ENCODE measurements around the gene FBXL5.

FBXL5 gene, protein sequence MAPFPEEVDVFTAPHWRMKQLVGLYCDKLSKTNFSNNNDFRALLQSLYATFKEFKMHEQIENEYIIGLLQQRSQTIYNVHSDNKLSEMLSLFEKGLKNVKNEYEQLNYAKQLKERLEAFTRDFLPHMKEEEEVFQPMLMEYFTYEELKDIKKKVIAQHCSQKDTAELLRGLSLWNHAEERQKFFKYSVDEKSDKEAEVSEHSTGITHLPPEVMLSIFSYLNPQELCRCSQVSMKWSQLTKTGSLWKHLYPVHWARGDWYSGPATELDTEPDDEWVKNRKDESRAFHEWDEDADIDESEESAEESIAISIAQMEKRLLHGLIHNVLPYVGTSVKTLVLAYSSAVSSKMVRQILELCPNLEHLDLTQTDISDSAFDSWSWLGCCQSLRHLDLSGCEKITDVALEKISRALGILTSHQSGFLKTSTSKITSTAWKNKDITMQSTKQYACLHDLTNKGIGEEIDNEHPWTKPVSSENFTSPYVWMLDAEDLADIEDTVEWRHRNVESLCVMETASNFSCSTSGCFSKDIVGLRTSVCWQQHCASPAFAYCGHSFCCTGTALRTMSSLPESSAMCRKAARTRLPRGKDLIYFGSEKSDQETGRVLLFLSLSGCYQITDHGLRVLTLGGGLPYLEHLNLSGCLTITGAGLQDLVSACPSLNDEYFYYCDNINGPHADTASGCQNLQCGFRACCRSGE

DNA sequence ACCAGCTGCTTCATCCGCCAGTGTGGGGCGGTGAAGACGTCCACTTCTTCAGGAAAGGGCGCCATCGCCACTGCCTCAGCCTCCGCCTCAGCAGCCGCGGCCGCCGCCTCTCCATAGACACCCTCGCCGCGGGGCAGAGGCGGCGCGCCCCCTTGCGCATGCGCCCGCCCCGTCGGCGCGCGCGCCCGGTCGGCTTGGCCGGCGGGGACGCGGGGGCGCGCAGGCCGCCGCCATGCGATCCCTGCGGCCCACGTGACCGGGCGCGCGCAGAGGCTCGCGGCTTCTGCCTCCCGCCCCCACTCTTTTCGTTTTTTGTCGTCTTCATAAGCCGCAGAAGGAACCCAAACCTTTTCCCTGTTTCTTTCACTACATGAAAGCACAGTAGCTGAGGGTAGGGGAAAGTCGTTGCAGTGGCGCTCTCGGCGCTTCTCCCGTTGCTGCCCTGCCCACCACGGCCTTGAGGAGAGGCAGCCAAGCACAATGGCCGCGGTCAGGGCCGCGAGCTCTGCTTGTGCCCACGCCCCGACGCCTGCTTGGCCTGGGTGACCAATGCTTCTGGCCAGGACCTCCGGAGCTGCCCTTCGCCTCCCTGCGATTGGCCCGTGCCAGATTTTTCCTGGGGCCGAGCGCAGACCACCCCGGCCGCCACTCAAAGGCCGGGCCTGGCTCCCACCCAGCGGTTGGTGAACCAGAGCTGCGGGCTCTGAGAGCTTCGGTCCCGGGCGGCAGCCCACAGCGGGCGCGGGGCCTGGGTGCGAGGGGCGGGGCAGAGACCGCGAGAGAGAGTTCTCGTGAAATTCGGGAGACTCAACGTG, at the start of gene FBXL5:
TSS of gene FBXL5 (minus strand) at position 135 of the 815 bp plus-strand sequence. CDS start at position 65, 70 bp downstream.
- H3K36me3 ChIP-seq (ENCODE audit: control insufficient read depth in 5 of 5, insufficient read depth in 5 of 5, low read length in 5 of 5) = no peaks in the 10 kb centered on the region
- no peaks in the 10 kb centered on the region for H3K27me3 ChIP-seq (ENCODE audit: control insufficient read depth in 5 of 5, insufficient read depth in 4 of 5, low read length in 5 of 5)
- H3K4me1 ChIP-seq (ENCODE audit: control insufficient read depth in 5 of 5, insufficient read depth in 5 of 5, low read length in 5 of 5) = peaks cover 5 to 75% (median 59%) of the 10 kb centered on the region in 5 donors
- H3K9ac ChIP-seq (ENCODE audit: low read length in 5 of 5) = peak within 1 kb of the TSS; percentile 87 to 98 (median 96)
- H3K9me3 ChIP-seq (ENCODE audit: control insufficient read depth in 5 of 5, low read length in 5 of 5) = no peaks in the 10 kb centered on the region
- H3K27ac ChIP-seq (ENCODE audit: low read depth, low read length) = peak within 1 kb of the TSS; percentile 99
- H3K4me3 ChIP-seq (ENCODE audit: low read depth in 1 of 5, low read length in 5 of 5) = peak within 1 kb of the TSS; percentile 74 to 94 (median 86)

- H3K27ac ChIP-seq (ENCODE audit: low read depth, low read length) = no peak overlapping the region
- no peaks in the 10 kb centered on the region for H3K9me3 ChIP-seq (ENCODE audit: control insufficient read depth in 5 of 5, low read length in 5 of 5)
- H3K27me3 ChIP-seq (ENCODE audit: control insufficient read depth in 5 of 5, insufficient read depth in 4 of 5, low read length in 5 of 5) = no peaks in the 10 kb centered on the region
- H3K4me1 ChIP-seq (ENCODE audit: control insufficient read depth in 5 of 5, insufficient read depth in 5 of 5, low read length in 5 of 5) = peaks cover 0 to 34% (median 21%) of the 10 kb centered on the region in 5 donors
- H3K36me3 ChIP-seq (ENCODE audit: control insufficient read depth in 5 of 5, insufficient read depth in 5 of 5, low read length in 5 of 5) = no peaks in the 10 kb centered on the region
- H3K9ac ChIP-seq (ENCODE audit: low read length in 5 of 5) = no peak overlapping the region
- H3K4me3 ChIP-seq (ENCODE audit: low read depth in 1 of 5, low read length in 5 of 5) = no peak overlapping the region
Observed at GRCh38 chr4:15704129-15704528, 49.0 kb upstream of the FBXL5 start.

GRCh38 chr4:15703439-15703838, 48.3 kb upstream of the FBXL5 start:
- no peaks in the 10 kb centered on the region for H3K36me3 ChIP-seq (ENCODE audit: control insufficient read depth in 5 of 5, insufficient read depth in 5 of 5, low read length in 5 of 5)
- no peak overlapping the region for H3K27ac ChIP-seq (ENCODE audit: low read depth, low read length)
- H3K27me3 ChIP-seq (ENCODE audit: control insufficient read depth in 5 of 5, insufficient read depth in 4 of 5, low read length in 5 of 5) = no peaks in the 10 kb centered on the region
- H3K4me3 ChIP-seq (ENCODE audit: low read depth in 1 of 5, low read length in 5 of 5) = peak overlapping the region; percentile 22 to 74 (median 70)
- H3K4me1 ChIP-seq (ENCODE audit: control insufficient read depth in 5 of 5, insufficient read depth in 5 of 5, low read length in 5 of 5) = peaks cover 0 to 34% (median 21%) of the 10 kb centered on the region in 5 donors
- no peaks in the 10 kb centered on the region for H3K9me3 ChIP-seq (ENCODE audit: control insufficient read depth in 5 of 5, low read length in 5 of 5)
- H3K9ac ChIP-seq (ENCODE audit: low read length in 5 of 5) = peak overlapping the region in 2 of 5 donors; percentile 37 to 69

DNA sequence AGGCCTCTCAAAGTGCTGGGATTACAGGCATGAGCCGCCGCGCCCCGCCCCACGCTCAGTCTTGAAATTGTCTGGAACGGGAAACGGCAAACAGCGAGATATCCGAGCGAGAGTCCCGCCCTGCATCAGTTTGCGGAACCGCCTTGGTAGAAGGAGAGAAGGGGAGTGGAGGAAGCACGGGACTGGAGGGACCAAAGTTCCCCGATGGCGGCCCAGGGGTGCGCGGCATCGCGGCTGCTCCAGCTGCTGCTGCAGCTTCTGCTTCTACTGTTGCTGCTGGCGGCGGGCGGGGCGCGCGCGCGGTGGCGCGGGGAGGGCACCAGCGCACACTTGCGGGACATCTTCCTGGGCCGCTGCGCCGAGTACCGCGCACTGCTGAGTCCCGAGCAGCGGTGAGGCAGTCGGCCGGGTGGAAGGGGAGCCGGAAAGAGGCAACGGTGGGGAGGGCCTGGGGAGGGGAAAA, 47.8 kb upstream of the FBXL5 start, which contains the start of gene BST1:
TSS of gene BST1 (plus strand) at position 125 of the 463 bp plus-strand sequence. CDS start at position 205, 80 bp downstream.
- Histone ChIP-seq H3K9ac (ENCODE audit: low read length in 5 of 5) (peak within 1 kb of the TSS in 4 of 5 donors; percentile 21 to 69 (median 46)), H3K27ac (ENCODE audit: low read depth, low read length) (no peak within 1 kb of the TSS), H3K9me3 (ENCODE audit: control insufficient read depth in 5 of 5, low read length in 5 of 5) (no peaks in the 10 kb centered on the region), H3K4me1 (ENCODE audit: control insufficient read depth in 5 of 5, insufficient read depth in 5 of 5, low read length in 5 of 5) (peaks cover 0 to 34% (median 21%) of the 10 kb centered on the region in 5 donors), H3K4me3 (ENCODE audit: low read depth in 1 of 5, low read length in 5 of 5) (peak within 1 kb of the TSS; percentile 70 to 74 (median 71)), H3K27me3 (ENCODE audit: control insufficient read depth in 5 of 5, insufficient read depth in 4 of 5, low read length in 5 of 5) (no peaks in the 10 kb centered on the region), H3K36me3 (ENCODE audit: control insufficient read depth in 5 of 5, insufficient read depth in 5 of 5, low read length in 5 of 5) (no peaks in the 10 kb centered on the region)

- Histone ChIP-seq H3K27ac (ENCODE audit: low read depth, low read length) (no peak overlapping the region), H3K27me3 (ENCODE audit: control insufficient read depth in 5 of 5, insufficient read depth in 4 of 5, low read length in 5 of 5) (no peaks in the 10 kb centered on the region), H3K36me3 (ENCODE audit: control insufficient read depth in 5 of 5, insufficient read depth in 5 of 5, low read length in 5 of 5) (no peaks in the 10 kb centered on the region), H3K9me3 (ENCODE audit: control insufficient read depth in 5 of 5, low read length in 5 of 5) (no peaks in the 10 kb centered on the region), H3K4me3 (ENCODE audit: low read depth in 1 of 5, low read length in 5 of 5) (no peak overlapping the region), H3K9ac (ENCODE audit: low read length in 5 of 5) (no peak overlapping the region), H3K4me1 (ENCODE audit: control insufficient read depth in 5 of 5, insufficient read depth in 5 of 5, low read length in 5 of 5) (peaks cover 0 to 4% (median 4%) of the 10 kb centered on the region in 5 donors)
Observed at GRCh38 chr4:15696866-15697265, 41.7 kb upstream of the FBXL5 start.

DNA sequence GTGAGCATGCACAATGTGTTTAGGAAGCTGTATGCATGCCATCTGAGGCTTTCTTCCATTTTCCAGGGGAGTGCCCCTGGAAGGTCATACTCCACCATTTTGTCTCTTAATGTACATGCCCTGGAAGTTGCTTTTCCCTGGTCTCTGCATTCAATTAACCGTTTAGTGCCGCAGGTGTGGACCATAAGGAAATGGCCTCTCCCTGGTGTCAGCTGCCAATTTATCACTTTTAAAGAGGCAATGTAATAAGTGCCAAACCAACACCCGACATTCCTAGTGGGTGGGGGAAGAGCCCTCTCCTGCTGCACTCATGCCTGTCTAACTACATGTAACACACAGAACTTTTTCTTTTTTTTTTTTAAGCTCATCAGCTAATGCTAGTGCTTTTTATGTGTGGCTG, 40.6 kb upstream of the FBXL5 start:
- Histone ChIP-seq H3K27ac (ENCODE audit: low read depth, low read length) (no peak overlapping the region), H3K9ac (ENCODE audit: low read length in 5 of 5) (no peak overlapping the region), H3K27me3 (ENCODE audit: control insufficient read depth in 5 of 5, insufficient read depth in 4 of 5, low read length in 5 of 5) (no peaks in the 10 kb centered on the region), H3K4me3 (ENCODE audit: low read depth in 1 of 5, low read length in 5 of 5) (no peak overlapping the region), H3K9me3 (ENCODE audit: control insufficient read depth in 5 of 5, low read length in 5 of 5) (no peaks in the 10 kb centered on the region), H3K36me3 (ENCODE audit: control insufficient read depth in 5 of 5, insufficient read depth in 5 of 5, low read length in 5 of 5) (no peaks in the 10 kb centered on the region), H3K4me1 (ENCODE audit: control insufficient read depth in 5 of 5, insufficient read depth in 5 of 5, low read length in 5 of 5) (peaks cover 0 to 16% (median 12%) of the 10 kb centered on the region in 5 donors)

- Histone ChIP-seq H3K27me3 (ENCODE audit: control insufficient read depth in 5 of 5, insufficient read depth in 4 of 5, low read length in 5 of 5) (no peaks in the 10 kb centered on the region), H3K4me3 (ENCODE audit: low read depth in 1 of 5, low read length in 5 of 5) (no peak overlapping the region)
Observed at GRCh38 chr4:15695240-15695699, 40.1 kb upstream of the FBXL5 start.

GRCh38 chr4:15694431-15694830, 39.3 kb upstream of the FBXL5 start:
- Histone ChIP-seq H3K4me1 (ENCODE audit: control insufficient read depth in 5 of 5, insufficient read depth in 5 of 5, low read length in 5 of 5) (peaks cover 3 to 28% (median 24%) of the 10 kb centered on the region in 5 donors), H3K27ac (ENCODE audit: low read depth, low read length) (no peak overlapping the region), H3K36me3 (ENCODE audit: control insufficient read depth in 5 of 5, insufficient read depth in 5 of 5, low read length in 5 of 5) (no peaks in the 10 kb centered on the region), H3K9ac (ENCODE audit: low read length in 5 of 5) (no peak overlapping the region), H3K27me3 (ENCODE audit: control insufficient read depth in 5 of 5, insufficient read depth in 4 of 5, low read length in 5 of 5) (no peaks in the 10 kb centered on the region), H3K4me3 (ENCODE audit: low read depth in 1 of 5, low read length in 5 of 5) (no peak overlapping the region), H3K9me3 (ENCODE audit: control insufficient read depth in 5 of 5, low read length in 5 of 5) (no peaks in the 10 kb centered on the region)

More at GRCh38 chr4:15695240-15695699, 40.1 kb upstream of the FBXL5 start:
- H3K9me3 ChIP-seq (ENCODE audit: control insufficient read depth in 5 of 5, low read length in 5 of 5) = no peaks in the 10 kb centered on the region
- no peak overlapping the region for H3K9ac ChIP-seq (ENCODE audit: low read length in 5 of 5)
- H3K4me1 ChIP-seq (ENCODE audit: control insufficient read depth in 5 of 5, insufficient read depth in 5 of 5, low read length in 5 of 5) = peaks cover 3 to 20% (median 16%) of the 10 kb centered on the region in 5 donors
- no peak overlapping the region for H3K27ac ChIP-seq (ENCODE audit: low read depth, low read length)
- H3K36me3 ChIP-seq (ENCODE audit: control insufficient read depth in 5 of 5, insufficient read depth in 5 of 5, low read length in 5 of 5) = no peaks in the 10 kb centered on the region

DNA sequence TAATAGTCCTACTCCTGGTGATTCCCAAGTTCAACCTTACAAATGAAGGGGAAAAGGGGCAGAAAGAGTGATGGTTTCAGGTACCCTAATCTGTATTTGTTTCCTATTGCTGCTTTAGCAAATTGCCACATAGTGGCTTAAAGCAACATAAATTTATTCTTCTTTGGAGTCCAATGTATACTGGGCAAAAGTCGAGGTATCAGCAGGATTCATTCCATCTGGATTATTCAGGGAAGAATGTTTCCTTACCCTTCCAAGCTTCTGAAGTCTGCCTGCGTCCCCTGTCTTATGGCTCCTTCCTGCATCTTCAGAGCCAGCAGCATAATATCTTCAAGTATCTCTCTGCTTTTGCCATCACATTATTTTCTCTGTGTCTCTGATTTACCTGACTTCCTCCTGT, 37.4 kb upstream of the FBXL5 start:
- H3K27me3 ChIP-seq (ENCODE audit: control insufficient read depth in 5 of 5, insufficient read depth in 4 of 5, low read length in 5 of 5) = no peaks in the 10 kb centered on the region
- peaks cover 0 to 3% (median 0%) of the 10 kb centered on the region in 5 donors for H3K36me3 ChIP-seq (ENCODE audit: control insufficient read depth in 5 of 5, insufficient read depth in 5 of 5, low read length in 5 of 5)
- no peak overlapping the region for H3K9ac ChIP-seq (ENCODE audit: low read length in 5 of 5)
- peaks cover 3 to 38% (median 27%) of the 10 kb centered on the region in 5 donors for H3K4me1 ChIP-seq (ENCODE audit: control insufficient read depth in 5 of 5, insufficient read depth in 5 of 5, low read length in 5 of 5)
- no peak overlapping the region for H3K4me3 ChIP-seq (ENCODE audit: low read depth in 1 of 5, low read length in 5 of 5)
- peak overlapping the region; percentile 84 for H3K27ac ChIP-seq (ENCODE audit: low read depth, low read length)
- no peaks in the 10 kb centered on the region for H3K9me3 ChIP-seq (ENCODE audit: control insufficient read depth in 5 of 5, low read length in 5 of 5)
